ENCODE measurements around the gene ECD.
A peak's percentile ranks its signal among the peaks of the same experiment; 100 is the strongest.

ECD gene

GRCh38 chr10:73167783-73168464, at the start of gene ECD, which contains the start of gene FAM149B1:
Gene ECD (minus strand): TSS chr10:73168008. CDS start chr10:73163937, 4,071 bp downstream.
Gene FAM149B1 (plus strand): TSS chr10:73168119. CDS start chr10:73168340, 221 bp downstream.
- peak; percentile 33 to 95 (median 89) for DNase-seq

- DNase-seq = no peak
Observed at GRCh38 chr10:73215749-73216148, 47.9 kb upstream of the ECD start.

- DNase-seq = no peak
Observed at GRCh38 chr10:73211106-73211811, 43.5 kb upstream of the ECD start.

GRCh38 chr10:73210395-73211105, 42.7 kb upstream of the ECD start:
- no peak for DNase-seq

GRCh38 chr10:73209705-73210104, 41.9 kb upstream of the ECD start:
- no peak for DNase-seq

GRCh38 chr10:73207883-73208282, 40.1 kb upstream of the ECD start:
- DNase-seq = no peak

GRCh38 chr10:73206385-73206784, 38.6 kb upstream of the ECD start:
- no peak for DNase-seq

GRCh38 chr10:73205890-73206289, 38.1 kb upstream of the ECD start:
- no peak for DNase-seq

- no peak for DNase-seq
Observed at GRCh38 chr10:73205081-73205480, 37.3 kb upstream of the ECD start.

GRCh38 chr10:73190188-73190587, 22.4 kb upstream of the ECD start:
- DNase-seq = no peak

- DNase-seq = no peak
Observed at GRCh38 chr10:73186266-73186665, 18.5 kb upstream of the ECD start.

GRCh38 chr10:73183667-73184281, 16.0 kb upstream of the ECD start:
- no peak for DNase-seq

GRCh38 chr10:73182568-73182967, 14.8 kb upstream of the ECD start:
- no peak for DNase-seq

- DNase-seq = no peak
Observed at GRCh38 chr10:73174148-73174925, 6.5 kb upstream of the ECD start.

GRCh38 chr10:73172867-73173266, 5.1 kb upstream of the ECD start:
- DNase-seq = no peak

- no peak for DNase-seq
Observed at GRCh38 chr10:73169320-73169719, 1.5 kb upstream of the ECD start.

- DNase-seq = peak in 5 of 56 donors; percentile 39 to 66 (median 51)
Observed at GRCh38 chr10:73168465-73168803, 626 bp upstream of the ECD start.

GRCh38 chr10:73167458-73167782, 388 bp downstream of the ECD start:
- DNase-seq = peak in 1 of 56 donors; percentile 22

- DNase-seq = no peak
Observed at GRCh38 chr10:73166972-73167371, 836 bp downstream of the ECD start.

GRCh38 chr10:73163096-73163495, 4.7 kb downstream of the ECD start:
- no peak for DNase-seq

GRCh38 chr10:73161662-73162061, 6.1 kb downstream of the ECD start:
- no peak for DNase-seq

All from nucleus accumbens (tissue), 56 donors.